ENCODE results near the gene LGR4. TPM values are rescaled to one million over a fixed set of nuclear protein-coding genes. Genes with fewer than 3 reads are reported as not detected.
A peak's percentile ranks its signal among the peaks of the same experiment; 100 is the strongest.

Gene LGR4
- total and polyA plus RNA-seq, 8 donors: 23.4 to 73.0 (median 54.5) TPM

DNA sequence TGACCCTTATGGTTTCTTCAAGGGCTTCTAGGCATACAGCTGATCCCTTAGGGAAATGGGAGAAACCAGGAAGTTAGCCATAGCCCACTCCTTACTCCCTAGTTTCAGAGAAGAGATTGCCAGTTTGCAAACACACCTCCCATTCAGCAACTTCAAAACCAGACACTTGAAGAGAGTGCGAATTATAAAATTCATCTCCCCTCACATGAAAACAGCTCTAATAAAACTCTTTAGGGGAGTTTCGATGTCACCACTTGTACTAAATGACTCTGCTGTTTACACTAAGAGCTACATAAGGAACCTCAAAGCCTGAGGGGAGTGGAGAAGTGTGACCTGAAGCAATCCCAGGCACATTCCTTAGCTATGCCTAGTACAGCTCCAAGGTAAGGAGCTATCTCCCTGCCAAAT lies 8.3 kb downstream of the LGR4 start:
- 23 to 26% methylated on average over 2 of the region's 2 CpGs for WGBS, 2 donors
- intact Hi-C loops (cut with DNase I): loop anchor here (10.0 kb wide), 1 partner anchor 89 kb away; no protein-coding TSS in a partner anchor
- ATAC-seq: peak in 3 of 4 donors; percentile 27 to 39 (median 32)
- no peak for FAIRE-seq
- Histone ChIP-seq H3K4me1 (peaks cover 40 to 67% (median 63%) of the 10 kb centered on the region in 3 donors), H3K9me3 (no peaks in the 10 kb centered on the region), H3K27me3 (no peaks in the 10 kb centered on the region), H3K36me3 (no peaks in the 10 kb centered on the region), H3K27ac (peak overlapping the region; percentile 35 to 95 (median 70)), H3K4me3 (peak overlapping the region in 1 of 4 donors; percentile 0)
- TF ChIP-seq, protein P1, sequence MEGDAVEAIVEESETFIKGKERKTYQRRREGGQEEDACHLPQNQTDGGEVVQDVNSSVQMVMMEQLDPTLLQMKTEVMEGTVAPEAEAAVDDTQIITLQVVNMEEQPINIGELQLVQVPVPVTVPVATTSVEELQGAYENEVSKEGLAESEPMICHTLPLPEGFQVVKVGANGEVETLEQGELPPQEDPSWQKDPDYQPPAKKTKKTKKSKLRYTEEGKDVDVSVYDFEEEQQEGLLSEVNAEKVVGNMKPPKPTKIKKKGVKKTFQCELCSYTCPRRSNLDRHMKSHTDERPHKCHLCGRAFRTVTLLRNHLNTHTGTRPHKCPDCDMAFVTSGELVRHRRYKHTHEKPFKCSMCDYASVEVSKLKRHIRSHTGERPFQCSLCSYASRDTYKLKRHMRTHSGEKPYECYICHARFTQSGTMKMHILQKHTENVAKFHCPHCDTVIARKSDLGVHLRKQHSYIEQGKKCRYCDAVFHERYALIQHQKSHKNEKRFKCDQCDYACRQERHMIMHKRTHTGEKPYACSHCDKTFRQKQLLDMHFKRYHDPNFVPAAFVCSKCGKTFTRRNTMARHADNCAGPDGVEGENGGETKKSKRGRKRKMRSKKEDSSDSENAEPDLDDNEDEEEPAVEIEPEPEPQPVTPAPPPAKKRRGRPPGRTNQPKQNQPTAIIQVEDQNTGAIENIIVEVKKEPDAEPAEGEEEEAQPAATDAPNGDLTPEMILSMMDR (IDR thresholded peaks at IDR 0.05): no peak
- peak in 2 of 6 donors; percentile 20 to 32 for DNase-seq

GRCh38 chr11:27462543-27462942 lies 10.0 kb downstream of the LGR4 start:
- peak overlapping the region in 2 of 4 donors; percentile 93 to 95 for H3K27ac ChIP-seq
- TF ChIP-seq, protein P1 (IDR thresholded peaks at IDR 0.05): no peak
- H3K4me1 ChIP-seq: peaks cover 48 to 70% (median 64%) of the 10 kb centered on the region in 3 donors
- H3K4me3 ChIP-seq: no peak overlapping the region
- no peak for ATAC-seq
- FAIRE-seq: no peak
- intact Hi-C loops (cut with DNase I): loop anchor here (10.0 kb wide), 1 partner anchor 88 kb away; no protein-coding TSS in a partner anchor
- 25 to 37% methylated on average over 5 of the region's 5 CpGs for WGBS, 2 donors
- no peaks in the 10 kb centered on the region for H3K36me3 ChIP-seq
- DNase-seq: no peak
- H3K27me3 ChIP-seq: no peaks in the 10 kb centered on the region
- H3K9me3 ChIP-seq: no peaks in the 10 kb centered on the region

GRCh38 chr11:27460158-27460978 lies 12.2 kb downstream of the LGR4 start:
- Histone ChIP-seq H3K27ac (peak overlapping the region; percentile 26 to 95 (median 68)), H3K9me3 (no peaks in the 10 kb centered on the region), H3K36me3 (no peaks in the 10 kb centered on the region), H3K27me3 (no peaks in the 10 kb centered on the region), H3K4me1 (peaks cover 46 to 75% (median 68%) of the 10 kb centered on the region in 3 donors), H3K4me3 (peak overlapping the region in 1 of 4 donors; percentile 0)
- ATAC-seq (peak; percentile 45 to 78 (median 62)), DNase-seq (peak in 3 of 6 donors; percentile 48 to 65 (median 53)), FAIRE-seq (no peak)
- WGBS, 2 donors: 25 to 27% methylated on average over 5 of the region's 5 CpGs
- intact Hi-C loops (cut with DNase I): loop anchor here (10.0 kb wide), 1 partner anchor 86 kb away; no protein-coding TSS in a partner anchor
- TF ChIP-seq, protein P1 (IDR thresholded peaks at IDR 0.05): no peak

- intact Hi-C loops (cut with DNase I): no loop called here
- Histone ChIP-seq H3K27ac (peak overlapping the region in 3 of 4 donors; percentile 26 to 95 (median 93)), H3K4me3 (peak overlapping the region in 1 of 4 donors; percentile 4), H3K9me3 (no peaks in the 10 kb centered on the region), H3K4me1 (peaks cover 45 to 79% (median 72%) of the 10 kb centered on the region in 3 donors), H3K27me3 (no peaks in the 10 kb centered on the region), H3K36me3 (no peaks in the 10 kb centered on the region)
- 21 to 33% methylated on average over 6 of the region's 6 CpGs for WGBS, 2 donors
- ATAC-seq (no peak), DNase-seq (no peak), FAIRE-seq (no peak)
- TF ChIP-seq, protein P1 (IDR thresholded peaks at IDR 0.05): no peak
These were observed 13.4 kb downstream of the LGR4 start for GRCh38 chr11:27459191-27459590.

Measured in pancreas (tissue), 10 donors.